Common myeloid progenitor, CD34-positive (primary cell): ENCODE results near the gene CA10.

ENCODE experiments used
- CTCF ChIA-PET: fragments of 350-600 bp; sonication (Branson Sonifier 250); formaldehyde crosslinking; loops from one replicate; lab custom pipeline; 2021; ENCODE audit warnings: antibody characterized with exemption; lab: Charles Lee
- POLR2A ChIA-PET: fragments of 350-600 bp; sonication (Branson Sonifier 250); formaldehyde crosslinking; loops from one replicate; lab custom pipeline; 2021; ENCODE audit warnings: antibody characterized with exemption; lab: Charles Lee
- DNase-seq, 3 donors: peaks; one replicate each; pipeline versions ENCODE4 v3.0.0 to v3.0.0-alpha.2; 2013
- H3K27ac ChIP-seq, 2 experiments: 1 replicate in 1 of 2; 2 replicates in 1 of 2; pipeline ENCODE4 v1.7.0; 2013; ENCODE audit warnings: inconsistent platforms in 2 of 2, low read length in 2 of 2, mild to moderate bottlenecking in 2 of 2, low read depth in 1 of 2, moderate library complexity in 1 of 2; ENCODE audit not compliant: severe bottlenecking in 2 of 2, insufficient read depth in 1 of 2, poor library complexity in 1 of 2
- H3K27me3 ChIP-seq, 5 experiments: replicated peaks in 2 of 5; 1 replicate in 3 of 5; 2 replicates in 2 of 5; pipeline versions ENCODE4 v1.6.1 to v1.7.0; 2013; ENCODE audit warnings: low read length in 4 of 5, mild to moderate bottlenecking in 2 of 5, moderate library complexity in 2 of 5, inconsistent platforms in 1 of 5; ENCODE audit not compliant: insufficient read depth in 5 of 5, control insufficient read depth in 4 of 5
- H3K36me3 ChIP-seq, 4 experiments: 1 replicate in 2 of 4; 2 replicates in 2 of 4; pipeline versions ENCODE4 v1.6.1 to v1.7.0; 2013; ENCODE audit warnings: low read length in 3 of 4, control low read depth in 1 of 4, mild to moderate bottlenecking in 1 of 4; ENCODE audit not compliant: control insufficient read depth in 4 of 4, insufficient read depth in 4 of 4
- H3K4me1 ChIP-seq, 4 experiments: 1 replicate in 3 of 4; 2 replicates in 1 of 4; pipeline versions ENCODE4 v1.6.1 to v1.7.1; 2013; ENCODE audit warnings: low read length in 3 of 4, mild to moderate bottlenecking in 3 of 4, control low read depth in 1 of 4, inconsistent platforms in 1 of 4, moderate library complexity in 1 of 4; ENCODE audit not compliant: control insufficient read depth in 4 of 4, insufficient read depth in 4 of 4; ENCODE audit errors: control extremely low read depth in 1 of 4
- H3K4me3 ChIP-seq, 7 experiments: 1 replicate in 4 of 7; 2 replicates in 3 of 7; pipeline versions ENCODE4 v1.5.1 to v1.7.0; 2013; ENCODE audit warnings: mild to moderate bottlenecking in 7 of 7, low read length in 6 of 7, moderate library complexity in 6 of 7, inconsistent platforms in 2 of 7, low read depth in 2 of 7, control low read depth in 1 of 7; ENCODE audit not compliant: insufficient read depth in 4 of 7, control insufficient read depth in 1 of 7; ENCODE audit errors: extremely low read depth in 1 of 7
- H3K9me3 ChIP-seq, 5 experiments: 1 replicate in 4 of 5; 2 replicates in 1 of 5; pipeline versions ENCODE4 v1.6.1 to v1.7.1; 2013; ENCODE audit warnings: low read length in 4 of 5, mild to moderate bottlenecking in 2 of 5, inconsistent platforms in 1 of 5, low read depth in 1 of 5, moderate library complexity in 1 of 5; ENCODE audit not compliant: control insufficient read depth in 4 of 5, insufficient read depth in 2 of 5; ENCODE audit errors: control extremely low read depth in 1 of 5
- WGBS: methylation state at CpG from one replicate; pipeline ENCODE4 v1.1.5; 2013; ENCODE audit not compliant: insufficient coverage; 5-methylcytosine and 5-hydroxymethylcytosine counted together

Gene CA10

DNA sequence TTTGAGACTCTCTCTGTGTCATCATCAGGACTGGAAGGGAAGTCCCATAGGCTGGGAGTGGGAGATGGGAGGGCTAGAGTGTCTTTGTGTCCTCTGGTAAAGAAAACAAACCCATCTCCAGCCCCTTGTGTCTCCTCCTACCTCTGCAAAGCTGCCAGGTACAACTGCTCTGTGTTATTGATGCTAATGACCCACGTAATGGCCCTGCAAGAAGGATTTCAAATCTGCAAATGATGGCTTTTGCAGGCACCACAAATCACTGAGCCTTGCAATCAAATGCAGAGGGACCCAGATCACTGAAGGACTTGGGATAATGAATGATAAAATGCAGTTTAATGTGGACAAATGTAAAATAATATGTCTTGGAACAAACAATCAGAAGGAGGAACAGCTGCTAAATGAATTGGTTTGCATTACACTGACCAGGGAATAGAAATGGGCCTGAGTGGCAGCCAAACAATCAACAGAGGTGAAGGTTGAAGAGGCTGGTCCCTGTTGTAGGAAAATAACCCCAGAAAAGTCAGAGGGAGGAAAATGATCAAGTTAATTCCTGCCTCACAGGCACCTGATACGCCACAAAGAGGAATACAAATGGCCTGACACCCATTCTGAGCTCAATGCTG is 473.1 kb downstream of the CA10 start:
- POLR2A ChIA-PET = no interaction called here
- no peaks in the 10 kb centered on the region for H3K9me3 ChIP-seq
- no peaks in the 10 kb centered on the region for H3K4me1 ChIP-seq
- H3K27me3 ChIP-seq = no peaks in the 10 kb centered on the region
- no peak overlapping the region for H3K27ac ChIP-seq
- 89% methylated on average over 2 of the region's 2 CpGs for WGBS
- no peak for DNase-seq
- CTCF ChIA-PET = no interaction called here
- H3K36me3 ChIP-seq = no peaks in the 10 kb centered on the region
- no peak overlapping the region for H3K4me3 ChIP-seq

DNA sequence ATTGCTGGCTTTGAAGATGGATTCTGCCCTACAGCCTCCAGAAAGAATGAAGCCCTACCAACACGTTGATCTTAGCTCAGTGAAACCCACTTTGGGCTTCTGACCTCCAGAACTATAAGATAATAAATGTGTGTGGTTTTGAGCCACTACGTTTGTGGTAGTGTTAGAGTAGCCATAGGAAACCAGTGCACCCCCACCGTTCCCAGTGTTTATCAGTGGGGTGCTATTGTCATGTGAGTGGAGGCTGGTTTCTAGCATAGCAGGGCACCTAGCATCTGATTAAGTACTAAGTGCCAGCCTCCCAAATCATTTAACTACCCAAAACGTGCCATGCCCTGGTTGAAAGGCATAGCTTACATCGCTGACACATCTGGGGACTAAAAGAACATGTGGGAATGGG is 474.3 kb downstream of the CA10 start:
- Histone ChIP-seq H3K27ac (no peak overlapping the region), H3K36me3 (no peaks in the 10 kb centered on the region), H3K27me3 (no peaks in the 10 kb centered on the region), H3K9me3 (no peaks in the 10 kb centered on the region), H3K4me3 (no peak overlapping the region), H3K4me1 (no peaks in the 10 kb centered on the region)
- ChIA-PET CTCF (no interaction called here), POLR2A (no interaction called here)
- 47% methylated on average over 4 of the region's 5 CpGs for WGBS
- no peak for DNase-seq

DNA sequence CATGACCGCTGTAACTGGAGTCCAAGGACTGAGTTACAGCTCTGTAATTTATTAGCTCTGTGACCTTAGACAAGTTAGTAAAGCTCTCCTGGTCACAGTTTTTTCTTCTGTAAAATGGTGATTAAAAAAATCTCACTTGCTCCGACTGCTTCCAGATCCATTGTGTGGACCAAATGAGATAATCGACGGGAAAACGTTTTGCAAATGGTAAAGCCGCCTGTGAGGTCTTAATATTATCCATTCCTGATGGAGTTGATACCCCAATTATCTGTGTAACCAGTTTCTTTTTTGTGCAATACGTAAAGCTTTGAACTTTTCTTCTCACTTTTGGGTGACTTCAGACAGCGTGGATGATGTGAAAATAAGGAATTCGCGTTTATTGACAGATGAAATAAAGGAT is 475.2 kb downstream of the CA10 start:
- Histone ChIP-seq H3K27me3 (no peaks in the 10 kb centered on the region), H3K27ac (no peak overlapping the region), H3K4me3 (no peak overlapping the region), H3K36me3 (no peaks in the 10 kb centered on the region), H3K9me3 (no peaks in the 10 kb centered on the region), H3K4me1 (no peaks in the 10 kb centered on the region)
- CTCF ChIA-PET = interaction anchor here (0.6 kb wide), 1 partner anchor 172 kb away, joined by 3 read pairs; no protein-coding TSS in a partner anchor
- POLR2A ChIA-PET = no interaction called here
- DNase-seq = no peak
- 96% methylated on average over 9 of the region's 10 CpGs for WGBS

DNA sequence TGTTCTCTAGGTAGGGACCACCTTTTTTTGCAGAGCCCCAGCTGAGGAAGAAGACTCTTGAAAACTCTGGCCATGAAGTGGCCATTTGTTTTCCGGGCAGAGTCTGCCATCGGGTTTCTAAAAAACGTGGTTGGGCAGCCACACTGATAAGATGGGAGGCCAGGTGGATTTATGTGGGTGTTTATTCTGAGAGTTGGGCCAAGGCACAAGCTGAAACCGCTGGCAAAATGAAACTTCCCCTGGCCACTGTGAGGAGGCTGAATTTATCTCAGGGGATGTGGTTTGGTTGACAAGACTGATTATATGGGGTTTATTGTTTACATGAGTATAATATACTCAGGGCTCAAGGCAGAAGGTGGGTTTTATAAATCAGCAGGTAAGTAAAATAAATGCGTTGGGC is 476.4 kb downstream of the CA10 start:
- H3K27ac ChIP-seq = no peak overlapping the region
- no peak for DNase-seq

DNA sequence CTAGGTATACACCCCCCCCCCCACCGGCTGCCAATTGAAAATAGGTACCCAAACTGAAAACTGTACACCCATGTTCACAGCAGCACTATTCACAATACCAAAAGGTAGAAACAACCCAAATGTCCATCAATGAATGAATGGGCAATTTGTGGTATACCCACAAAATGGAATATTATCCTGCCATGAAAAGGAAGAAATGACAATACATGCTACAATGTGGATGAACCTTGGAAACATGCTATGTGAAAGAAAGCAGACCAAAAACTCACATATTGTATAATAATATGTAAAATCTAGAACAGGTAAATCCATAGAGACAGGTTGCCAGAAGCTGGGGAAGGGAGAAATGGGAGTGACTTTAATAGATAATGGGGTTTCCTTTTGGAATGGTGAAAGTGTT is 480.6 kb downstream of the CA10 start:
- POLR2A ChIA-PET = no interaction called here
- no peaks in the 10 kb centered on the region for H3K9me3 ChIP-seq
- CTCF ChIA-PET = no interaction called here
- no peaks in the 10 kb centered on the region for H3K36me3 ChIP-seq
- H3K27me3 ChIP-seq = no peaks in the 10 kb centered on the region
- no CpG with 5 or more reads among the region's 1 CpG for whole genome bisulfite sequencing
- no peak for DNase-seq
- H3K27ac ChIP-seq = no peak overlapping the region
- H3K4me1 ChIP-seq = no peaks in the 10 kb centered on the region
- no peak overlapping the region for H3K4me3 ChIP-seq

More for the DNA sequence above, 476.4 kb downstream of the CA10 start:
- WGBS = 70% methylated on average over 4 of the region's 5 CpGs
- H3K36me3 ChIP-seq = no peaks in the 10 kb centered on the region
- CTCF ChIA-PET = no interaction called here
- no peaks in the 10 kb centered on the region for H3K27me3 ChIP-seq
- H3K4me3 ChIP-seq = no peak overlapping the region
- POLR2A ChIA-PET = no interaction called here
- no peaks in the 10 kb centered on the region for H3K9me3 ChIP-seq
- no peaks in the 10 kb centered on the region for H3K4me1 ChIP-seq

DNA sequence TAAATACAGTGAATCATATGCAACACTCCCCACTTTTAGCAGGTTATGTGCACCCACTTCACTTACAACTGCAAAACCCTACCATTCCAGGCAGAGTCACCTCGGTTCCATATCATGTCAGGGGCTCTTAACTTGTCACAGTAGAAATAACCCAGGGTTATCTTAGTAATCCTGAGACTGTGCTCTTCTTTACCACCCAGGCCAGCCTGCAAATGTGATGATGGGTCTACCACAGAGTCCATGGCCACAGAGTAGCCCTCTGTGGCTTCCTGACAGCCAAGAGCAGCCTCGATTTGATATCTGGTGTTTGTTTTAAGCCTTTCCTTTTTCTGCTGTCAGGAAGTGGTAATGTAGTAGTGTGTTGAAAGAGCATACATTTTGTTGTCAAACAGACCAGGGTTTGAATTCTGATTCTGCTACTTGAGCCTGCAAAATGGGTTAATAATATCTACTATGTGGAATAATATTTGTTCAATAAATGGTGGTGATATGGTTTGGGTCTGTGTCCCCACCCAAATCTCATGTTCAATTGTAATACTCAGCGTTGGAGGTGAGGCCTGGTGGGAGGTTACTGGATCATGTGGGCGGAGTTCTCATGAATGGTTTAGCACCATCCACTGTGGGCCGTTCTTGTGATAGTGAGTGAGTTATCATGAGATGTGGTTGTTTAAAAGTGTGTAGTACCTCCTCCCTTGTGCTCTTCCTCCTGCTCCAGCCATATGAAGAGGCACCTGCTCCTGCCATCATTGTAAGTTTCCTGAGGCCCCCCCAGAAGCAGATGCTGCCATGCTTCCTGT is 481.6 kb downstream of the CA10 start:
- no peak for DNase-seq
- H3K27me3 ChIP-seq = no peaks in the 10 kb centered on the region
- H3K27ac ChIP-seq = no peak overlapping the region
- no peak overlapping the region for H3K4me3 ChIP-seq
- WGBS = 50% methylated on average over 1 of the region's 5 CpGs
- no peaks in the 10 kb centered on the region for H3K36me3 ChIP-seq
- ChIA-PET POLR2A (no interaction called here), CTCF (no interaction called here)
- H3K9me3 ChIP-seq = no peaks in the 10 kb centered on the region
- H3K4me1 ChIP-seq = no peaks in the 10 kb centered on the region

DNA sequence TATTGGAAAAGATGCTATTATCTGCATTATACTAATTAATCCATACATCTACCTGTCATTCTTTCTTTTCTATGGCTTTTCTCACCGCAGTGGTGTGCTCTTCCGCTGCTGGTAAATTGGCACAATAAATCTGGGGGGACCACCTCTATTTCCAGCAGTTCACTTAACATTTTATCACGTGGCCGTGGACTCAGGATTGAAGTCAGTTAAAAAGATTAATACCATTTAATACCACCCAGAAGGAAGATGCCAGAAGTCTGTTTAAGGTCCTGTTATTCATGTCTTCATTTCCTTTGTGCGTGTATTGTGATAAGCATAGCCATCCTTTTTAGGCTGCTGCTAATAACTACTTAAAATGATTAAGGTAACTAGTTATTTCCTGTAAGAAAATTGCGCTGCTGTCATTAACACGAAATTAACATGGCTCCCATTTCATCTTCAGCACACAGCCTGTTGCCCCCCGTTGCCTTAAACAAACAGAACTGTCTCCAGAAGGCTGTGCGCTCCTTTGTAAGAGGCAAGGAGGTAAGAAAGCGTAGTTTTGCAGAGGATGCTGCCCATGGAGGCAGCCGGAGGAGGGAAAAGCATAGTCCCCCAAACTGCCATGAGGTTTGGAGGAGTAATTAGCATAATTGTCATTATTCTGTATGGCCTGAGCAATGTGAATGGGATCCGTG is 483.8 kb downstream of the CA10 start:
- 81% methylated on average over 6 of the region's 12 CpGs for WGBS
- no peaks in the 10 kb centered on the region for H3K27me3 ChIP-seq
- no peak overlapping the region for H3K27ac ChIP-seq
- H3K36me3 ChIP-seq = no peaks in the 10 kb centered on the region
- no peaks in the 10 kb centered on the region for H3K9me3 ChIP-seq
- H3K4me3 ChIP-seq = no peak overlapping the region
- ChIA-PET POLR2A (no interaction called here), CTCF (no interaction called here)
- no peaks in the 10 kb centered on the region for H3K4me1 ChIP-seq
- DNase-seq = no peak
